GM12891 (cell line): ENCODE data around the gene ROS1.

Experiments used
- POLR2A ChIP-seq: IDR thresholded peaks from 2 replicates; pipeline ENCODE4 v1.6.1; 2011; ENCODE audit warnings: low read depth, low read length, control low read depth
- POLR2AphosphoS5 ChIP-seq: IDR thresholded peaks from 2 replicates; pipeline ENCODE4 v1.6.1; 2011; ENCODE audit warnings: low read depth, low read length, control low read depth
- POU2F2 ChIP-seq: IDR thresholded peaks from 2 replicates; pipeline ENCODE4 v1.6.1; 2011; ENCODE audit warnings: low read depth, mild to moderate bottlenecking, control low read depth, low read length, moderate library complexity
- SPI1 ChIP-seq: IDR thresholded peaks from 2 replicates; pipeline ENCODE4 v1.6.1; 2011; ENCODE audit warnings: low read depth, low read length, control low read depth
- TAF1 ChIP-seq: IDR thresholded peaks from 2 replicates; pipeline ENCODE4 v1.6.1; 2011; ENCODE audit warnings: low read depth, low read length, control low read depth

DNA sequence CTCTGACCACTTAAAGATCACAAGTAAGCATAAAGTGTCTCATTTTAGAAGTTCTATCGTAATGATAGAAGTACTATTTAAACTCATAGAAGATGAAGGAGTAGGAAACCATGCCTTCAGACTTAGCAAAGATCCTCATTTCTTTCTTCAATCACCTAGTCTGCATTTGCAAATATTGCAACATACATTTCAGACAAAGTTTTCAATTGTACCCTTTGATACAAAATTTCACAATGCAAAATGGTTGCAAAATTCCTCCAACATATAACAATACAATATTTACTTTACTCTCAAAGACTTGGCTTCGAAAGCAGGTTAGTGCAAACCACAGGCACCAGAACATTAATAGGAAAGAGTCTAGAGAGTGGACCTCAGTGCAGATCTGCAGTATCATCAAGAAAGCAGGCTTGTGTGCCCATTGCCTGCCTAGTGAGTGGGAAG, 16.1 kb upstream of the ROS1 start:
- no peak for TF ChIP-seq POLR2A
- no peak for TF ChIP-seq TAF1
- no peak for TF ChIP-seq POLR2AphosphoS5
- TF ChIP-seq POU2F2, result no peak
- no peak for TF ChIP-seq SPI1
